ENCODE data around the gene PHYHIPL.

Gene PHYHIPL

GRCh38 chr10:59240582-59241183 lies 64.2 kb downstream of the PHYHIPL start:
- H3K27ac ChIP-seq (ENCODE audit: low read length), result no peak overlapping the region
- H3K27me3 ChIP-seq (replicated peaks; ENCODE audit: insufficient read depth, low read length), result no peaks in the 10 kb centered on the region
- H3K4me3 ChIP-seq (ENCODE audit: low read length), result no peak overlapping the region
- no peaks in the 10 kb centered on the region for H3F3A ChIP-seq (ENCODE audit: insufficient read depth, low read length)
- no peak overlapping the region for H3K9ac ChIP-seq (ENCODE audit: low read length)
- H4K20me1 ChIP-seq (ENCODE audit: insufficient read depth, low read length), result no peaks in the 10 kb centered on the region
- H2AFZ ChIP-seq (ENCODE audit: low read length), result no peak overlapping the region
- DNase-seq, result peak; percentile 21
- no peaks in the 10 kb centered on the region for H3K79me2 ChIP-seq (ENCODE audit: low read length)
- H3K4me2 ChIP-seq (ENCODE audit: low read depth, low read length), result no peak overlapping the region
- no peaks in the 10 kb centered on the region for H3K9me3 ChIP-seq (replicated peaks; ENCODE audit: insufficient read depth, low read length)
- no peaks in the 10 kb centered on the region for H3K36me3 ChIP-seq (replicated peaks; ENCODE audit: insufficient read depth, low read length)
- TF ChIP-seq EZH2phosphoT487 (IDR thresholded peaks at IDR 0.05; ENCODE audit: low read length), result no peak
- TF ChIP-seq EZH2 (optimal IDR thresholded peaks at IDR 0.05; ENCODE audit: low read depth, low read length), result no peak
- TF ChIP-seq, protein P1, sequence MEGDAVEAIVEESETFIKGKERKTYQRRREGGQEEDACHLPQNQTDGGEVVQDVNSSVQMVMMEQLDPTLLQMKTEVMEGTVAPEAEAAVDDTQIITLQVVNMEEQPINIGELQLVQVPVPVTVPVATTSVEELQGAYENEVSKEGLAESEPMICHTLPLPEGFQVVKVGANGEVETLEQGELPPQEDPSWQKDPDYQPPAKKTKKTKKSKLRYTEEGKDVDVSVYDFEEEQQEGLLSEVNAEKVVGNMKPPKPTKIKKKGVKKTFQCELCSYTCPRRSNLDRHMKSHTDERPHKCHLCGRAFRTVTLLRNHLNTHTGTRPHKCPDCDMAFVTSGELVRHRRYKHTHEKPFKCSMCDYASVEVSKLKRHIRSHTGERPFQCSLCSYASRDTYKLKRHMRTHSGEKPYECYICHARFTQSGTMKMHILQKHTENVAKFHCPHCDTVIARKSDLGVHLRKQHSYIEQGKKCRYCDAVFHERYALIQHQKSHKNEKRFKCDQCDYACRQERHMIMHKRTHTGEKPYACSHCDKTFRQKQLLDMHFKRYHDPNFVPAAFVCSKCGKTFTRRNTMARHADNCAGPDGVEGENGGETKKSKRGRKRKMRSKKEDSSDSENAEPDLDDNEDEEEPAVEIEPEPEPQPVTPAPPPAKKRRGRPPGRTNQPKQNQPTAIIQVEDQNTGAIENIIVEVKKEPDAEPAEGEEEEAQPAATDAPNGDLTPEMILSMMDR (IDR thresholded peaks at IDR 0.05; ENCODE audit: low read length), result peak; percentile 59
- no peaks in the 10 kb centered on the region for H3K4me1 ChIP-seq (ENCODE audit: low read length)
- H3K9me2 ChIP-seq (replicated peaks; ENCODE audit: insufficient read depth, low read length), result no peaks in the 10 kb centered on the region

DNA sequence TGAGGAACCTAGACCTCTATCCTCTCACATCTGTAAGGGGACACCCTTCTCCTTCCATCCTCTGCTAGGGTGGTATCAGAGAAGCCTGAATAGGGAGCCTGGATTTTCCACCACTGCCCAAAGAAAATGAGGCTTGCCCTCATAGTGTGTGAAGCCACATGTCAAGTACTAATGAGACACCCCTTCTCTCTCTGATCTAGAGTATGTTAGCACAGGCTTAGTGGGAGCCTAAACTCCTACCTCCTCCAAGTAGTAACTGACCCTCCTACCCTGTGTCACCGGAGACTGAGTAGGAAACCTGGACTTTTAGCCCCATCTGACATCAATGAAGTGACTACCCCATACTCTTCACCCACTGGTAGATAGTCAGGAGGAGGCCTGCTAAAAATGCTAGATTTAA lies 65.6 kb downstream of the PHYHIPL start:
- Histone ChIP-seq H4K20me1 (ENCODE audit: insufficient read depth, low read length) (no peaks in the 10 kb centered on the region), H3K9me3 (replicated peaks; ENCODE audit: insufficient read depth, low read length) (no peaks in the 10 kb centered on the region), H3K27ac (ENCODE audit: low read length) (no peak overlapping the region), H3F3A (ENCODE audit: insufficient read depth, low read length) (no peaks in the 10 kb centered on the region), H3K27me3 (replicated peaks; ENCODE audit: insufficient read depth, low read length) (no peaks in the 10 kb centered on the region), H3K9me2 (replicated peaks; ENCODE audit: insufficient read depth, low read length) (no peaks in the 10 kb centered on the region), H3K36me3 (replicated peaks; ENCODE audit: insufficient read depth, low read length) (no peaks in the 10 kb centered on the region), H2AFZ (ENCODE audit: low read length) (no peak overlapping the region), H3K4me1 (ENCODE audit: low read length) (no peaks in the 10 kb centered on the region), H3K4me3 (ENCODE audit: low read length) (no peak overlapping the region), H3K4me2 (ENCODE audit: low read depth, low read length) (no peak overlapping the region), H3K79me2 (ENCODE audit: low read length) (no peaks in the 10 kb centered on the region), H3K9ac (ENCODE audit: low read length) (no peak overlapping the region)
- no peak for DNase-seq
- TF ChIP-seq EZH2phosphoT487 (IDR thresholded peaks at IDR 0.05; ENCODE audit: low read length) (no peak), EZH2 (optimal IDR thresholded peaks at IDR 0.05; ENCODE audit: low read depth, low read length) (no peak)
- TF ChIP-seq, protein P1 (IDR thresholded peaks at IDR 0.05; ENCODE audit: low read length), result no peak

- Histone ChIP-seq H3K4me3 (ENCODE audit: low read length) (no peak overlapping the region), H4K20me1 (ENCODE audit: insufficient read depth, low read length) (no peaks in the 10 kb centered on the region)
Measured at GRCh38 chr10:59242991-59243390, 66.5 kb downstream of the PHYHIPL start.

GRCh38 chr10:59243611-59244195 lies 67.3 kb downstream of the PHYHIPL start:
- Histone ChIP-seq H3K4me1 (ENCODE audit: low read length) (no peaks in the 10 kb centered on the region), H3K4me2 (ENCODE audit: low read depth, low read length) (no peak overlapping the region), H3K79me2 (ENCODE audit: low read length) (no peaks in the 10 kb centered on the region), H3K9ac (ENCODE audit: low read length) (no peak overlapping the region), H3K27ac (ENCODE audit: low read length) (no peak overlapping the region), H3K36me3 (replicated peaks; ENCODE audit: insufficient read depth, low read length) (no peaks in the 10 kb centered on the region), H3K27me3 (replicated peaks; ENCODE audit: insufficient read depth, low read length) (no peaks in the 10 kb centered on the region), H3K9me3 (replicated peaks; ENCODE audit: insufficient read depth, low read length) (no peaks in the 10 kb centered on the region), H2AFZ (ENCODE audit: low read length) (no peak overlapping the region), H3F3A (ENCODE audit: insufficient read depth, low read length) (no peaks in the 10 kb centered on the region), H3K4me3 (ENCODE audit: low read length) (no peak overlapping the region), H4K20me1 (ENCODE audit: insufficient read depth, low read length) (no peaks in the 10 kb centered on the region), H3K9me2 (replicated peaks; ENCODE audit: insufficient read depth, low read length) (no peaks in the 10 kb centered on the region)
- TF ChIP-seq EZH2 (optimal IDR thresholded peaks at IDR 0.05; ENCODE audit: low read depth, low read length) (no peak), EZH2phosphoT487 (IDR thresholded peaks at IDR 0.05; ENCODE audit: low read length) (no peak)
- TF ChIP-seq, protein P1 (IDR thresholded peaks at IDR 0.05; ENCODE audit: low read length), result no peak
- no peak for DNase-seq

More at GRCh38 chr10:59242991-59243390, 66.5 kb downstream of the PHYHIPL start:
- no peaks in the 10 kb centered on the region for H3F3A ChIP-seq (ENCODE audit: insufficient read depth, low read length)
- H3K79me2 ChIP-seq (ENCODE audit: low read length), result no peaks in the 10 kb centered on the region
- H3K9me3 ChIP-seq (replicated peaks; ENCODE audit: insufficient read depth, low read length), result no peaks in the 10 kb centered on the region
- H3K9ac ChIP-seq (ENCODE audit: low read length), result no peak overlapping the region
- H2AFZ ChIP-seq (ENCODE audit: low read length), result no peak overlapping the region
- TF ChIP-seq EZH2phosphoT487 (IDR thresholded peaks at IDR 0.05; ENCODE audit: low read length), result no peak
- TF ChIP-seq EZH2 (optimal IDR thresholded peaks at IDR 0.05; ENCODE audit: low read depth, low read length), result no peak
- no peak overlapping the region for H3K27ac ChIP-seq (ENCODE audit: low read length)
- no peak for DNase-seq
- H3K27me3 ChIP-seq (replicated peaks; ENCODE audit: insufficient read depth, low read length), result no peaks in the 10 kb centered on the region
- no peaks in the 10 kb centered on the region for H3K36me3 ChIP-seq (replicated peaks; ENCODE audit: insufficient read depth, low read length)
- H3K4me2 ChIP-seq (ENCODE audit: low read depth, low read length), result no peak overlapping the region
- H3K9me2 ChIP-seq (replicated peaks; ENCODE audit: insufficient read depth, low read length), result no peaks in the 10 kb centered on the region
- H3K4me1 ChIP-seq (ENCODE audit: low read length), result no peaks in the 10 kb centered on the region

Data from MM.1S (cell line).